ENCODE data around the gene ZMAT1. TPM values are rescaled to one million over a fixed set of nuclear protein-coding genes. Genes with fewer than 3 reads are reported as not detected.

ZMAT1 gene
- total and polyA plus RNA-seq, 2 donors, result 5.1 to 50.0 TPM

GRCh38 chrX:101932249-101932570, 383 bp upstream of the ZMAT1 start:
- DNase-seq (ENCODE audit: low read depth in 6 of 9, low spot score in 9 of 9), result no peak
- Histone ChIP-seq H3K27ac (ENCODE audit: low read depth in 1 of 2, low read length in 1 of 2) (peak overlapping the region; percentile 52 to 84), H3K4me1 (ENCODE audit: control insufficient read depth in 2 of 2, insufficient read depth in 2 of 2, low read length in 2 of 2) (peaks cover 0 to 3% of the 10 kb centered on the region in 2 donors), H3K36me3 (ENCODE audit: control insufficient read depth in 2 of 2, insufficient read depth in 2 of 2, low read length in 1 of 2) (no peaks in the 10 kb centered on the region), H3K27me3 (ENCODE audit: control insufficient read depth in 2 of 2, insufficient read depth in 1 of 2, low read length in 1 of 2) (no peaks in the 10 kb centered on the region), H3K9me3 (ENCODE audit: control insufficient read depth in 2 of 2, insufficient read depth in 1 of 2, low read length in 1 of 2) (peaks cover 0 to 8% of the 10 kb centered on the region in 2 donors), H3K4me3 (ENCODE audit: low read length in 2 of 2) (peak overlapping the region; percentile 54 to 70)
- WGBS, result 49% methylated on average over 8 of the region's 8 CpGs

GRCh38 chrX:101931136-101931487, 715 bp downstream of the ZMAT1 start:
- Histone ChIP-seq H3K4me3 (ENCODE audit: low read length in 2 of 2) (peak overlapping the region; percentile 54 to 70), H3K27ac (ENCODE audit: low read depth in 1 of 2, low read length in 1 of 2) (peak overlapping the region; percentile 84 to 94), H3K9me3 (ENCODE audit: control insufficient read depth in 2 of 2, insufficient read depth in 1 of 2, low read length in 1 of 2) (peaks cover 0 to 8% of the 10 kb centered on the region in 2 donors), H3K4me1 (ENCODE audit: control insufficient read depth in 2 of 2, insufficient read depth in 2 of 2, low read length in 2 of 2) (peaks cover 0 to 3% of the 10 kb centered on the region in 2 donors), H3K27me3 (ENCODE audit: control insufficient read depth in 2 of 2, insufficient read depth in 1 of 2, low read length in 1 of 2) (no peaks in the 10 kb centered on the region), H3K36me3 (ENCODE audit: control insufficient read depth in 2 of 2, insufficient read depth in 2 of 2, low read length in 1 of 2) (no peaks in the 10 kb centered on the region)
- WGBS, result 1% methylated on average over 6 of the region's 6 CpGs
- DNase-seq (ENCODE audit: low read depth in 6 of 9, low spot score in 9 of 9), result peak in 1 of 9 donors; percentile 2

- no peaks in the 10 kb centered on the region for H3K27me3 ChIP-seq (ENCODE audit: control insufficient read depth in 2 of 2, insufficient read depth in 1 of 2, low read length in 1 of 2)
- H3K27ac ChIP-seq (ENCODE audit: low read depth in 1 of 2, low read length in 1 of 2), result no peak overlapping the region
- no peak for DNase-seq (ENCODE audit: low read depth in 6 of 9, low spot score in 9 of 9)
- no peaks in the 10 kb centered on the region for H3K4me1 ChIP-seq (ENCODE audit: control insufficient read depth in 2 of 2, insufficient read depth in 2 of 2, low read length in 2 of 2)
- H3K4me3 ChIP-seq (ENCODE audit: low read length in 2 of 2), result no peak overlapping the region
- 98% methylated on average over 5 of the region's 5 CpGs for WGBS
- no peaks in the 10 kb centered on the region for H3K9me3 ChIP-seq (ENCODE audit: control insufficient read depth in 2 of 2, insufficient read depth in 1 of 2, low read length in 1 of 2)
- no peaks in the 10 kb centered on the region for H3K36me3 ChIP-seq (ENCODE audit: control insufficient read depth in 2 of 2, insufficient read depth in 2 of 2, low read length in 1 of 2)
These were observed 6.1 kb downstream of the ZMAT1 start for GRCh38 chrX:101925733-101926132.

- WGBS, result 79% methylated on average over 1 of the region's 1 CpG
- no peak overlapping the region for H3K4me3 ChIP-seq (ENCODE audit: low read length in 2 of 2)
- no peaks in the 10 kb centered on the region for H3K27me3 ChIP-seq (ENCODE audit: control insufficient read depth in 2 of 2, insufficient read depth in 1 of 2, low read length in 1 of 2)
- no peaks in the 10 kb centered on the region for H3K36me3 ChIP-seq (ENCODE audit: control insufficient read depth in 2 of 2, insufficient read depth in 2 of 2, low read length in 1 of 2)
- no peaks in the 10 kb centered on the region for H3K4me1 ChIP-seq (ENCODE audit: control insufficient read depth in 2 of 2, insufficient read depth in 2 of 2, low read length in 2 of 2)
- no peaks in the 10 kb centered on the region for H3K9me3 ChIP-seq (ENCODE audit: control insufficient read depth in 2 of 2, insufficient read depth in 1 of 2, low read length in 1 of 2)
- H3K27ac ChIP-seq (ENCODE audit: low read depth in 1 of 2, low read length in 1 of 2), result no peak overlapping the region
- DNase-seq (ENCODE audit: low read depth in 6 of 9, low spot score in 9 of 9), result no peak
These were observed 13.1 kb downstream of the ZMAT1 start for GRCh38 chrX:101918751-101919150.

- 96% methylated on average over 5 of the region's 5 CpGs for whole genome bisulfite sequencing
- no peak overlapping the region for H3K4me3 ChIP-seq (ENCODE audit: low read length in 2 of 2)
- no peak overlapping the region for H3K27ac ChIP-seq (ENCODE audit: low read depth in 1 of 2, low read length in 1 of 2)
- no peaks in the 10 kb centered on the region for H3K4me1 ChIP-seq (ENCODE audit: control insufficient read depth in 2 of 2, insufficient read depth in 2 of 2, low read length in 2 of 2)
- no peaks in the 10 kb centered on the region for H3K27me3 ChIP-seq (ENCODE audit: control insufficient read depth in 2 of 2, insufficient read depth in 1 of 2, low read length in 1 of 2)
- no peak for DNase-seq (ENCODE audit: low read depth in 6 of 9, low spot score in 9 of 9)
- H3K36me3 ChIP-seq (ENCODE audit: control insufficient read depth in 2 of 2, insufficient read depth in 2 of 2, low read length in 1 of 2), result no peaks in the 10 kb centered on the region
- peaks cover 0 to 21% of the 10 kb centered on the region in 2 donors for H3K9me3 ChIP-seq (ENCODE audit: control insufficient read depth in 2 of 2, insufficient read depth in 1 of 2, low read length in 1 of 2)
These were observed 25.6 kb downstream of the ZMAT1 start for GRCh38 chrX:101906136-101906796.

- DNase-seq (ENCODE audit: low read depth in 6 of 9, low spot score in 9 of 9), result no peak
- WGBS, result 97% methylated on average over 1 of the region's 1 CpG
These were observed 26.8 kb downstream of the ZMAT1 start for GRCh38 chrX:101904996-101905395.

More at GRCh38 chrX:101904996-101905395, 26.8 kb downstream of the ZMAT1 start:
- peaks cover 0 to 21% of the 10 kb centered on the region in 2 donors for H3K9me3 ChIP-seq (ENCODE audit: control insufficient read depth in 2 of 2, insufficient read depth in 1 of 2, low read length in 1 of 2)
- H3K4me3 ChIP-seq (ENCODE audit: low read length in 2 of 2), result no peak overlapping the region
- H3K36me3 ChIP-seq (ENCODE audit: control insufficient read depth in 2 of 2, insufficient read depth in 2 of 2, low read length in 1 of 2), result no peaks in the 10 kb centered on the region
- no peak overlapping the region for H3K27ac ChIP-seq (ENCODE audit: low read depth in 1 of 2, low read length in 1 of 2)
- no peaks in the 10 kb centered on the region for H3K4me1 ChIP-seq (ENCODE audit: control insufficient read depth in 2 of 2, insufficient read depth in 2 of 2, low read length in 2 of 2)
- no peaks in the 10 kb centered on the region for H3K27me3 ChIP-seq (ENCODE audit: control insufficient read depth in 2 of 2, insufficient read depth in 1 of 2, low read length in 1 of 2)

Other genes with a start within 250 kb of the ZMAT1 start
- 0.09 TPM for gene TCEAL2, start 193.7 kb upstream of the ZMAT1 start, total RNA-seq
- gene TCEAL2, start 193.7 kb upstream of the ZMAT1 start, polyA plus RNA-seq, result 1.5 TPM
- not detected for gene TCEAL6, start 210.5 kb upstream of the ZMAT1 start, total RNA-seq
- 0.02 TPM for gene TCEAL6, start 210.5 kb upstream of the ZMAT1 start, polyA plus RNA-seq
- not detected for gene BEX5, start 223.9 kb upstream of the ZMAT1 start, total RNA-seq
- 1.4 TPM for gene BEX5, start 223.9 kb upstream of the ZMAT1 start, polyA plus RNA-seq